ENCODE measurements around the gene CDH13.

GRCh38 chr16:83772806-83773205 lies 1146.0 kb downstream of the CDH13 start:
- no peak for TF ChIP-seq CHD2 (IDR thresholded peaks at IDR 0.05; ENCODE audit: low read length)
- TF ChIP-seq RAD21 (IDR thresholded peaks at IDR 0.05 in 1 of 2, conservative IDR thresholded peaks at IDR 0.05 in 1 of 2; ENCODE audit: low read depth in 2 of 2, low read length in 2 of 2) = no peak
- TF ChIP-seq, protein P1, sequence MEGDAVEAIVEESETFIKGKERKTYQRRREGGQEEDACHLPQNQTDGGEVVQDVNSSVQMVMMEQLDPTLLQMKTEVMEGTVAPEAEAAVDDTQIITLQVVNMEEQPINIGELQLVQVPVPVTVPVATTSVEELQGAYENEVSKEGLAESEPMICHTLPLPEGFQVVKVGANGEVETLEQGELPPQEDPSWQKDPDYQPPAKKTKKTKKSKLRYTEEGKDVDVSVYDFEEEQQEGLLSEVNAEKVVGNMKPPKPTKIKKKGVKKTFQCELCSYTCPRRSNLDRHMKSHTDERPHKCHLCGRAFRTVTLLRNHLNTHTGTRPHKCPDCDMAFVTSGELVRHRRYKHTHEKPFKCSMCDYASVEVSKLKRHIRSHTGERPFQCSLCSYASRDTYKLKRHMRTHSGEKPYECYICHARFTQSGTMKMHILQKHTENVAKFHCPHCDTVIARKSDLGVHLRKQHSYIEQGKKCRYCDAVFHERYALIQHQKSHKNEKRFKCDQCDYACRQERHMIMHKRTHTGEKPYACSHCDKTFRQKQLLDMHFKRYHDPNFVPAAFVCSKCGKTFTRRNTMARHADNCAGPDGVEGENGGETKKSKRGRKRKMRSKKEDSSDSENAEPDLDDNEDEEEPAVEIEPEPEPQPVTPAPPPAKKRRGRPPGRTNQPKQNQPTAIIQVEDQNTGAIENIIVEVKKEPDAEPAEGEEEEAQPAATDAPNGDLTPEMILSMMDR (IDR thresholded peaks at IDR 0.05; ENCODE audit: control extremely low read depth in 1 of 3, insufficient read depth in 1 of 3, low read depth in 1 of 3, low read length in 3 of 3) = no peak
- no peak for TF ChIP-seq JUND (IDR thresholded peaks at IDR 0.05; ENCODE audit: low read length)
- no peak for TF ChIP-seq SP1 (IDR thresholded peaks at IDR 0.05; ENCODE audit: low read depth, low read length)
- TF ChIP-seq TEAD4 (IDR thresholded peaks at IDR 0.05; ENCODE audit: low read depth, low read length) = no peak
- no peak for TF ChIP-seq CHD1 (IDR thresholded peaks at IDR 0.05; ENCODE audit: low read depth, low read length)
- TF ChIP-seq POLR2A (IDR thresholded peaks at IDR 0.05; ENCODE audit: control extremely low read depth in 1 of 2, low read depth in 2 of 2, low read length in 2 of 2) = no peak
- no peak for TF ChIP-seq EZH2 (IDR thresholded peaks at IDR 0.05; ENCODE audit: low read depth, low read length, severe bottlenecking)
- no peak for TF ChIP-seq TBP (IDR thresholded peaks at IDR 0.05; ENCODE audit: low read depth, low read length)
- no peak for TF ChIP-seq BRCA1 (IDR thresholded peaks at IDR 0.05; ENCODE audit: low read depth, low read length)
